ENCODE data around the gene SAP30BP.

- TF ChIP-seq CTCF (conservative IDR thresholded peaks at IDR 0.05) (no peak), EZH2 (IDR thresholded peaks at IDR 0.05; ENCODE audit: low read depth) (no peak)
Observed at GRCh38 chr17:75626496-75627038, 40.6 kb upstream of the SAP30BP start.

Measured in PC-9 (cell line).